CD4-positive, alpha-beta T cell treated with Interferon gamma for 1 hour (primary cell): ENCODE measurements around the gene METAP1D.

Experiments
- DNase-seq: peaks from one replicate; pipeline ENCODE4 v3.0.0-alpha.2; 2020

The METAP1D gene

GRCh38 chr2:172093416-172094293, 93.9 kb downstream of the METAP1D start:
- DNase-seq = no peak

- no peak for DNase-seq
These were observed 94.8 kb downstream of the METAP1D start for GRCh38 chr2:172094294-172095145.

- DNase-seq = peak; percentile 75
These were observed 95.6 kb downstream of the METAP1D start for GRCh38 chr2:172095146-172095904.

- no peak for DNase-seq
These were observed 96.3 kb downstream of the METAP1D start for GRCh38 chr2:172095905-172096625.

- DNase-seq = no peak
These were observed 97.1 kb downstream of the METAP1D start for GRCh38 chr2:172096626-172097547.

- no peak for DNase-seq
These were observed 97.9 kb downstream of the METAP1D start for GRCh38 chr2:172097557-172098131.

GRCh38 chr2:172098287-172098649, 98.5 kb downstream of the METAP1D start:
- DNase-seq = no peak

- no peak for DNase-seq
These were observed 99.1 kb downstream of the METAP1D start for GRCh38 chr2:172098650-172099471.

- no peak for DNase-seq
These were observed 99.8 kb downstream of the METAP1D start for GRCh38 chr2:172099472-172100079.

GRCh38 chr2:172100080-172100934, 100.6 kb downstream of the METAP1D start:
- DNase-seq = no peak

- DNase-seq = no peak
These were observed 101.4 kb downstream of the METAP1D start for GRCh38 chr2:172100935-172101820.

- peak; percentile 20 for DNase-seq
These were observed 102.2 kb downstream of the METAP1D start for GRCh38 chr2:172101821-172102390.

GRCh38 chr2:172102391-172103359, 102.9 kb downstream of the METAP1D start, which contains the start of gene DLX2:
TSS of gene DLX2 (minus strand) at chr2:172102900. CDS start at chr2:172102538, 362 bp downstream.
- DNase-seq = peak; percentile 77

- DNase-seq = peak; percentile 57
These were observed 103.9 kb downstream of the METAP1D start for GRCh38 chr2:172103471-172104272.
